Activated B cell treated with CpG ODN at 0.5 μM for 24 hours (primary cell): ENCODE measurements around the gene ABCB11. TPM values are rescaled to one million over a fixed set of nuclear protein-coding genes. Genes with fewer than 3 reads are reported as not detected.
"Not testable (repeated sequence)": the region's sequence is repeated elsewhere in the genome, so short reads cannot be mapped to it uniquely, and the experiment has no call there.

Experiments used
- ATAC-seq: fragments of 200-7000 bp; cut with Tn5 transposase; one replicate; pipeline ENCODE4 v1.10.0; 2021; ENCODE audit warnings: low read depth, mild to moderate bottlenecking, moderate library complexity
- CTCF ChIA-PET: fragments of 350-600 bp; sonication (Branson Sonifier 250); formaldehyde crosslinking; loops from one replicate; lab custom pipeline; 2021; ENCODE audit warnings: antibody characterized with exemption; lab: Charles Lee
- POLR2A ChIA-PET: fragments of 350-600 bp; sonication (Branson Sonifier 250); formaldehyde crosslinking; loops from one replicate; lab custom pipeline; 2021; ENCODE audit warnings: antibody characterized with exemption; lab: Charles Lee
- DNase-seq: peaks from one replicate; pipeline ENCODE4 v3.0.0; 2022
- H3K27ac Mint-ChIP-seq: one replicate; pipeline ENCODE4 v1.8.0; 2020; ENCODE audit warnings: mixed read lengths
- H3K27me3 Mint-ChIP-seq: one replicate; pipeline ENCODE4 v1.8.0; 2021; ENCODE audit warnings: mixed read lengths
- H3K36me3 Mint-ChIP-seq: one replicate; pipeline ENCODE4 v1.8.0; 2021; ENCODE audit warnings: low read depth, mixed read lengths
- H3K4me1 Mint-ChIP-seq: one replicate; pipeline ENCODE4 v1.8.0; 2021; ENCODE audit warnings: mixed read lengths
- H3K4me3 Mint-ChIP-seq: one replicate; pipeline ENCODE4 v1.8.0; 2020; ENCODE audit warnings: mild to moderate bottlenecking, mixed read lengths
- H3K9me3 Mint-ChIP-seq: one replicate; pipeline ENCODE4 v1.8.0; 2020; ENCODE audit warnings: mixed read lengths
- CTCF ChIP-seq: fragments of 200-600 bp; IDR thresholded peaks from one replicate; pipeline ENCODE4 v1.8.0; 2022; ENCODE audit warnings: antibody characterized with exemption, mild to moderate bottlenecking
- intact Hi-C: fragments of 100-400 bp; cut with micrococcal nuclease; formaldehyde crosslinking; loops from one replicate; pipeline ENCODE4 v1.15.1; 2024
- total RNA-seq: library from RNA; stranded (reverse); gene quantifications from 2 replicates; pipeline ENCODE4 v1.2.3, GENCODE V29; 2022

Gene ABCB11
- total RNA-seq, 1 donor from 2014 or later = not detected

DNA sequence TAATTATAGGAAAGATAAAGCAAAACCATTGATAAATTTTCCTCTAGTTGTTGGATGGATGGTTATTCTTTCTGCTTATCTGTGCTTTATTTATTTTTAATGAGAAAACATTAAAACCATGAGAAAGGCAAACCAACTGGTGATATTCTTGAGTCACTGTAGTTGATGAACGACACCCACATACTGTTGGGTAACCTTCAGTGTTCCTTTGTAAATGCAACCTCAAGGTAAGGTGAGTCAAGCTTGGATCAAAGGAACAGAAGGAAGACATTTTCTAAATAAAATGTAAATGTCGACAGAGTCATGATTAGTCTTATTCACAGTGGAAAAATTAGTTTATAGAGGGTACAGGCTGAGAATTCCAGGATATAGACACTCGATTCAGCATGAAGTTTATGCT lies 12.7 kb downstream of the ABCB11 start:
- Mint-ChIP-seq H3K4me1 (no peaks in the 10 kb centered on the region), H3K27me3 (no peaks in the 10 kb centered on the region), H3K9me3 (no peaks in the 10 kb centered on the region), H3K27ac (no peak overlapping the region), H3K36me3 (no peaks in the 10 kb centered on the region), H3K4me3 (no peak overlapping the region)
- intact Hi-C loops = no loop called here
- ChIA-PET POLR2A (no interaction called here), CTCF (no interaction called here)
- no peak for TF ChIP-seq CTCF
- no peak for ATAC-seq
- DNase-seq = no peak

DNA sequence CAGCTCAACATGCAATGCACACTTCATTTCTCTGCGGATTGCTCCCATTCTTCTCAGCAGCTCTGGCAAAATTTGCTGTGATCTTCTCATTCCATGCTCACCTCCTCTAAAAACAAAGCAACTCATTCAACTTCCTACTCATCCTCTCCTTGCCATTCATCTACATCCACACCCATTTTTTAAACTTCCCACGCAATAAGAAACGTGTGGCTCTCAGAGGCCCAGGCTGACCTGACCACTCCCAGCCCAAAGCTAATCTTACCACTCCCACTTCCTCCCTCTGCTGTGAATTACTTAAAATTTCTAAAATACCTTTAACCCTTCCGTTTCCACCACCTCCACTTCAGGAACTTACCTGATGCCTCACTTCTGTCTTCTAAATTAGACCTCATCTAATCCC lies 15.2 kb downstream of the ABCB11 start:
- Mint-ChIP-seq H3K9me3 (no peaks in the 10 kb centered on the region), H3K4me3 (no peak overlapping the region), H3K27ac (no peak overlapping the region), H3K27me3 (no peaks in the 10 kb centered on the region), H3K4me1 (no peaks in the 10 kb centered on the region), H3K36me3 (no peaks in the 10 kb centered on the region)
- intact Hi-C loops = no loop called here
- no peak for TF ChIP-seq CTCF
- DNase-seq (no peak), ATAC-seq (no peak)
- ChIA-PET CTCF (interaction anchor here (0.8 kb wide), 1 partner anchor 82 kb away, joined by 3 read pairs; no protein-coding TSS in a partner anchor), POLR2A (no interaction called here)

GRCh38 chr2:169014780-169015179 lies 16.3 kb downstream of the ABCB11 start:
- Mint-ChIP-seq H3K27me3 (no peaks in the 10 kb centered on the region), H3K9me3 (no peaks in the 10 kb centered on the region), H3K36me3 (no peaks in the 10 kb centered on the region), H3K27ac (no peak overlapping the region), H3K4me3 (no peak overlapping the region), H3K4me1 (no peaks in the 10 kb centered on the region)
- no peak for ATAC-seq
- CTCF ChIA-PET = no interaction called here
- intact Hi-C loops = no loop called here
- POLR2A ChIA-PET = no interaction called here
- DNase-seq = no peak
- no peak for TF ChIP-seq CTCF

DNA sequence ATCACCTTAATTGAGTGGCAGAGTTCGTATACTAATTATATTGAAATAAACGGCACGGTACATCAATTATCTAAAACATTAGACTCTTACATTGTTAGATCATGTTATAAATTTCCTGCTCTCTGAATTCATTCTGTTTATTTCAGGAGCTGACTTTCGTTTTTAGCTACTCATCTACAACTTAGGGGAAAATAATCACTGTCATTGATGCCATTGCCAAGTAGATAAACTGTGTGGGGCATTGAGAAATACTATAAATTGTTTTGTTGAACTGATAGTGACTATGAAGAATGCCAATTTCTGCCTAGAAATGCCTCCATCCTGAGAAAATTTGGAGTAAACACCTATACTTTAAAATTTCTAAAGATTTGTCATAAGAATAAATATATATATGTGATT lies 17.5 kb downstream of the ABCB11 start:
- CTCF ChIA-PET = no interaction called here
- Mint-ChIP-seq H3K27ac (no peak overlapping the region), H3K36me3 (no peaks in the 10 kb centered on the region), H3K4me1 (no peaks in the 10 kb centered on the region), H3K9me3 (no peaks in the 10 kb centered on the region), H3K27me3 (no peaks in the 10 kb centered on the region), H3K4me3 (no peak overlapping the region)
- intact Hi-C loops = no loop called here
- POLR2A ChIA-PET = no interaction called here
- ATAC-seq (no peak), DNase-seq (no peak)
- no peak for TF ChIP-seq CTCF

DNA sequence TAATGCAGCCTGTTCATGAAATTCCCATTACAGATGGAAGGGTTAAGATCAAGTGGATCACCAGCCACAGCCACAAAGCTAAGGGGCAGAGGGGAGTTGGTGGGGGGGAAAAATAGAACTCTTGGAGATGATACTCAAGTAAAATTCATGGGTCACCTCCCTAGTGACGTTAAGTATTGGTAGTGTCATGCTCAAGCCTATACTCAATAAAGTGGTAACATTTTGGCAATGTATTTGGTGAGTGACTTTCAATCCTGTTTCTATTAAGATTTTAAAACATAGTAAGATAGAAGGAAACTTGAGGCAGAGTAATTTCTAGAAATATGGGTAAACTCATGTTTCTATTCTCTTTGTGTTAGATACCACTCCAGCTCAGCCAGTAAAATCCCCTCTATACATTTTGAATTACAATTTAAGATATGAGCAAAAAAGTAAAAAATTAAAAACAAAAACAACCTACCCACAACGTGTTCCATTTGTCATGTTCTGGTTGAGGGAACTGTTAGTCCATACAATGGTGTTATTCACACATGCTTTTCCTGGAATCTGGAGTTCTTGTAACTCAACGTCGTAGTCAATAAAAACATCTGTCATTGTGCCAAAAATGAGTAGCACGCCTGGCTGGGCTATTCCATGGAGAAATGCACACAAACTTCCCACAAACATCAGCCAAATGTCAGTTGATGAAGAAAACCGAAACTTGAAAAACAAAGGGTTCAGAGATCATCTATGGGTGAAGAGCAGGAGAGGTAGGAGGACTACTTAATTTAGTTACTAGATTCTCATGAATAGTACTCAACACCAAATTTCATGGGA lies 18.1 kb downstream of the ABCB11 start:
- intact Hi-C loops = no loop called here
- CTCF ChIA-PET = no interaction called here

DNA sequence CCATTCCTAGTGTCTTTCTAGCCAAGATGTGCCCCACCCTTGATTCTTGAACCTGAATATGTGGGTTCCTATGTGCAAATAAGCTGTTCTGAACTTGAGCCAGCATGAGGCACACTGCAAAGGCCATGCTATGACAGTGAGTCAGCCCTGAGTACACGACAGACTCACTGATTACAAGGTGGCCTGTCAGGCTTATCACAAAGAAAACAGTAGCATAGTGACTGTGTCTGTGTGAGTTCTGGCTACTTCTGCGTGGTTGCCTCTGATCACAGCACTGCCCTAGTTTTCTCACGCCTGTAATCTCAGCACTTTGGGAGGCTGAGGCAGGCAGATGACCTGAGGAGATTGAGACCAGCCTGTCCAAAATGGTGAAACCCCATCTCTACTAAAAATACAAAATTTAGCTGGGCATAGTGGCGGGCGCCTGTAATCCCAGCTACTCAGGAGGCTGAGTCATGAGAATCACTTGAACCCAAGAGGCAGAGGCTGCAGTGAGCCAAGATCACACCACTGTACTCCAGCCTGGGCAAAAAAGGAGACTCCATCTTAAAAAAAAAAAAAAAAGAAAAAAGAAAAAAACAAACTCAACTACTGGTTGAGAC lies 18.8 kb downstream of the ABCB11 start:
- DNase-seq, intact Hi-C loops, ATAC-seq, POLR2A ChIA-PET, H3K9me3 Mint-ChIP-seq, H3K4me3 Mint-ChIP-seq, CTCF ChIA-PET, H3K27ac Mint-ChIP-seq, H3K4me1 Mint-ChIP-seq, H3K27me3 Mint-ChIP-seq, H3K36me3 Mint-ChIP-seq: not testable (repeated sequence)

More for the DNA sequence above, 18.1 kb downstream of the ABCB11 start:
- POLR2A ChIA-PET = no interaction called here
- no peak for ATAC-seq
- H3K4me3 Mint-ChIP-seq = no peak overlapping the region
- H3K4me1 Mint-ChIP-seq = peaks cover under 1% of the 10 kb centered on the region
- no peak overlapping the region for H3K27ac Mint-ChIP-seq
- no peak for DNase-seq
- no peak for TF ChIP-seq CTCF
- H3K27me3 Mint-ChIP-seq = no peaks in the 10 kb centered on the region
- H3K36me3 Mint-ChIP-seq = no peaks in the 10 kb centered on the region
- no peaks in the 10 kb centered on the region for H3K9me3 Mint-ChIP-seq
